ENCODE data around the gene APLP2. TPM values are rescaled to one million over a fixed set of nuclear protein-coding genes. Genes with fewer than 3 reads are reported as not detected.

Gene APLP2
- total RNA-seq, 1 experiment from 2014 or later: 522 TPM

- DNase-seq (ENCODE audit: extremely low read depth, low read depth): no peak
These were observed 42.6 kb downstream of the APLP2 start for GRCh38 chr11:130112071-130112830.

- DNase-seq (ENCODE audit: extremely low read depth, low read depth): no peak
These were observed 44.6 kb downstream of the APLP2 start for GRCh38 chr11:130114281-130114680.

- no peak for DNase-seq (ENCODE audit: extremely low read depth, low read depth)
These were observed 45.0 kb downstream of the APLP2 start for GRCh38 chr11:130114726-130115125.

GRCh38 chr11:130115218-130115617 lies 45.5 kb downstream of the APLP2 start:
- DNase-seq (ENCODE audit: extremely low read depth, low read depth): no peak

GRCh38 chr11:130118165-130118564 lies 48.5 kb downstream of the APLP2 start:
- DNase-seq (ENCODE audit: extremely low read depth, low read depth): no peak

- DNase-seq (ENCODE audit: extremely low read depth, low read depth): no peak
These were observed 49.1 kb downstream of the APLP2 start for GRCh38 chr11:130118636-130119387.

- DNase-seq (ENCODE audit: extremely low read depth, low read depth): no peak
These were observed 50.4 kb downstream of the APLP2 start for GRCh38 chr11:130120045-130120444.

- DNase-seq (ENCODE audit: extremely low read depth, low read depth): no peak
These were observed 51.8 kb downstream of the APLP2 start for GRCh38 chr11:130121445-130121978.

GRCh38 chr11:130122141-130122575 lies 52.5 kb downstream of the APLP2 start:
- no peak for DNase-seq (ENCODE audit: extremely low read depth, low read depth)

- peak; percentile 80 for DNase-seq (ENCODE audit: extremely low read depth, low read depth)
These were observed 53.8 kb downstream of the APLP2 start for GRCh38 chr11:130123414-130124040.

GRCh38 chr11:130124096-130124495 lies 54.4 kb downstream of the APLP2 start:
- DNase-seq (ENCODE audit: extremely low read depth, low read depth): peak; percentile 93

GRCh38 chr11:130125638-130126037 lies 55.9 kb downstream of the APLP2 start:
- DNase-seq (ENCODE audit: extremely low read depth, low read depth): no peak

GRCh38 chr11:130126516-130126915 lies 56.8 kb downstream of the APLP2 start:
- DNase-seq (ENCODE audit: extremely low read depth, low read depth): no peak

- DNase-seq (ENCODE audit: extremely low read depth, low read depth): peak; percentile 9
These were observed 57.8 kb downstream of the APLP2 start for GRCh38 chr11:130127509-130127908.

- no peak for DNase-seq (ENCODE audit: extremely low read depth, low read depth)
These were observed 58.9 kb downstream of the APLP2 start for GRCh38 chr11:130128626-130129025.

GRCh38 chr11:130129922-130130321 lies 60.2 kb downstream of the APLP2 start:
- DNase-seq (ENCODE audit: extremely low read depth, low read depth): no peak

GRCh38 chr11:130131961-130132850 lies 62.5 kb downstream of the APLP2 start:
- peak; percentile 64 for DNase-seq (ENCODE audit: extremely low read depth, low read depth)

GRCh38 chr11:130133716-130134115 lies 64.0 kb downstream of the APLP2 start:
- DNase-seq (ENCODE audit: extremely low read depth, low read depth): no peak

- no peak for DNase-seq (ENCODE audit: extremely low read depth, low read depth)
These were observed 66.4 kb downstream of the APLP2 start for GRCh38 chr11:130136107-130136506.

- DNase-seq (ENCODE audit: extremely low read depth, low read depth): no peak
These were observed 68.3 kb downstream of the APLP2 start for GRCh38 chr11:130137999-130138398.
